Gastrocnemius medialis (tissue), 4 donors: ENCODE results near the gene LY9. TPM values are rescaled to one million over a fixed set of nuclear protein-coding genes. Genes with fewer than 3 reads are reported as not detected.

Source experiments
- ATAC-seq, 2 donors: fragments of 150-250 bp; one replicate each; pipeline ENCODE4 v1.9.1; 2016
- DNase-seq, 2 donors: peaks; one replicate each; pipeline ENCODE4 v3.0.0-alpha.2; 2019
- H3K27ac ChIP-seq, 4 donors: fragments of 200-600 bp; sonication (generic); 1 replicate in 1 of 4; 2 replicates in 3 of 4; pipeline ENCODE4 v1.5.1; 2016 to 2018; ENCODE audit warnings: mild to moderate bottlenecking in 2 of 4, moderate library complexity in 1 of 4
- H3K27me3 ChIP-seq, 3 donors: fragments of 200-600 bp; sonication (generic) in 2 of 3; 1 replicate in 1 of 3; 2 replicates in 2 of 3; pipeline versions ENCODE4 v1.5.1 to v1.6.0; 2016 to 2019; ENCODE audit warnings: mild to moderate bottlenecking in 1 of 3, moderate library complexity in 1 of 3
- H3K36me3 ChIP-seq, 2 donors: fragments of 200-600 bp; sonication (generic) in 1 of 2; one replicate each; pipeline ENCODE4 v1.5.1; 2017 to 2018
- H3K4me1 ChIP-seq, 2 donors: fragments of 200-600 bp; sonication (generic) in 1 of 2; one replicate each; pipeline ENCODE4 v1.5.1; 2016 to 2017; ENCODE audit warnings: mild to moderate bottlenecking in 2 of 2
- H3K4me3 ChIP-seq, 4 donors: fragments of 200-600 bp; sonication (generic) in 3 of 4; 1 replicate in 1 of 4; 2 replicates in 3 of 4; pipeline ENCODE4 v1.5.1; 2016 to 2019; ENCODE audit warnings: mild to moderate bottlenecking in 2 of 4
- H3K9me3 ChIP-seq, 3 donors: fragments of 200-600 bp; sonication (generic) in 2 of 3; 1 replicate in 1 of 3; 2 replicates in 2 of 3; pipeline ENCODE4 v1.5.1; 2016 to 2019
- POLR2A ChIP-seq, 2 donors: fragments of 450-650 bp; IDR thresholded peaks; one replicate each; pipeline ENCODE4 v1.6.1; 2017; ENCODE audit warnings: antibody characterized with exemption in 2 of 2, mild to moderate bottlenecking in 2 of 2, moderate library complexity in 2 of 2
- in situ Hi-C, 4 donors: fragments of 200-750 bp; cut with MboI; loops; one replicate each; pipeline versions ENCODE4 v1.15.0 to v1.8.0; 2017; ENCODE audit warnings: low sequenced_read_pairs in 4 of 4
- intact Hi-C: fragments of 100-400 bp; cut with DNase I; formaldehyde crosslinking; loops from one replicate; pipeline ENCODE4 v1.15.1; 2023; ENCODE audit warnings: low total_unique reads
- total RNA-seq, 4 donors: library from RNA; depleted of rRNA; stranded (reverse); fragments of >200 nt; gene quantifications; one replicate each; pipeline versions ENCODE4 v1.1.0 to v1.2.3, GENCODE V29; 2016
- TF ChIP-seq, protein P1 (sequence below), 5 experiments: fragments of 450-650 bp in 3 of 5; fragments of 200-600 bp in 2 of 5; sonication (generic) in 2 of 5; IDR thresholded peaks in 4 of 5; conservative IDR thresholded peaks in 1 of 5; 1 replicate in 4 of 5; 2 replicates in 1 of 5; pipeline ENCODE4 v1.5.1; 2016 to 2019; ENCODE audit warnings: antibody characterized with exemption in 5 of 5, mild to moderate bottlenecking in 3 of 5, moderate library complexity in 3 of 5

Gene LY9
- total RNA-seq, 4 donors from 2014 or later, result not detected

DNA sequence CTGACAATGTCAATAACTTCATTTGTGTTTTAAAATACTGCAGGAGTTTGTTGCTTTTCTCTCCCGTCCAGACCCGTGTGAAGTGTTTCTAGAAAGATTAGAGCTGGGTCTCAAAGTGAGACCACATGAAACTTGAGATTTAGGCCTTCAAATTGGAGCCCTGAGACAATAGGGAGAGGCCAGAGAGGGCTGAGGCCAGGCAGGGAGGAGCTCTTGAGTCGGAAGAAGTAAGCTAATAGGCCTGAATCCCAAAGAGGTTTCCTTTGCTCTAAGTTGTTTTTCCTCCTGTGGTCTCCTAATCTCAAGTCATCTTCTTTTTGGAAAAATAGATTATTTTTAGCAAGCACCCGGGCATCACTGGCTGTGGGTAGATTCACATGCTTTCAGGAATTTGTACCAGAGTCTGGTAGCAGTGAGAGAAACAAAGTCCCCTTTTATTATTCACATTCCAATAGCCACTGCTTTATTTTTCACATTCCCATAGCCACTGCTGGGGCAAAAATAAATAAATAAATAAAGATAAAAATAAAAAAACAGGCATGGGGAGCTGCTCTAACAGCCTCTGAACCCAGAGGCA lies 41.1 kb downstream of the LY9 start:
- ATAC-seq, result no peak
- no peaks in the 10 kb centered on the region for H3K4me1 ChIP-seq
- intact Hi-C loops, result loop anchor here (10.0 kb wide), 1 partner anchor 258 kb away; the partner anchor contains the start of gene KLHDC9
- no peak for TF ChIP-seq POLR2A (IDR thresholded peaks at IDR 0.05)
- TF ChIP-seq, protein P1, sequence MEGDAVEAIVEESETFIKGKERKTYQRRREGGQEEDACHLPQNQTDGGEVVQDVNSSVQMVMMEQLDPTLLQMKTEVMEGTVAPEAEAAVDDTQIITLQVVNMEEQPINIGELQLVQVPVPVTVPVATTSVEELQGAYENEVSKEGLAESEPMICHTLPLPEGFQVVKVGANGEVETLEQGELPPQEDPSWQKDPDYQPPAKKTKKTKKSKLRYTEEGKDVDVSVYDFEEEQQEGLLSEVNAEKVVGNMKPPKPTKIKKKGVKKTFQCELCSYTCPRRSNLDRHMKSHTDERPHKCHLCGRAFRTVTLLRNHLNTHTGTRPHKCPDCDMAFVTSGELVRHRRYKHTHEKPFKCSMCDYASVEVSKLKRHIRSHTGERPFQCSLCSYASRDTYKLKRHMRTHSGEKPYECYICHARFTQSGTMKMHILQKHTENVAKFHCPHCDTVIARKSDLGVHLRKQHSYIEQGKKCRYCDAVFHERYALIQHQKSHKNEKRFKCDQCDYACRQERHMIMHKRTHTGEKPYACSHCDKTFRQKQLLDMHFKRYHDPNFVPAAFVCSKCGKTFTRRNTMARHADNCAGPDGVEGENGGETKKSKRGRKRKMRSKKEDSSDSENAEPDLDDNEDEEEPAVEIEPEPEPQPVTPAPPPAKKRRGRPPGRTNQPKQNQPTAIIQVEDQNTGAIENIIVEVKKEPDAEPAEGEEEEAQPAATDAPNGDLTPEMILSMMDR (IDR thresholded peaks at IDR 0.05 in 4 of 5, conservative IDR thresholded peaks at IDR 0.05 in 1 of 5), result no peak
- in situ Hi-C loops, result no loop called here
- H3K4me3 ChIP-seq, result no peak overlapping the region
- H3K27ac ChIP-seq, result no peak overlapping the region
- no peaks in the 10 kb centered on the region for H3K27me3 ChIP-seq
- no peaks in the 10 kb centered on the region for H3K36me3 ChIP-seq
- no peaks in the 10 kb centered on the region for H3K9me3 ChIP-seq
- DNase-seq, result no peak

GRCh38 chr1:160837558-160838205 lies 41.7 kb downstream of the LY9 start:
- DNase-seq (peak in 1 of 2 donors; percentile 27), ATAC-seq (no peak)
- intact Hi-C loops, result loop anchor here (10.0 kb wide), 1 partner anchor 257 kb away; the partner anchor contains the start of gene KLHDC9
- in situ Hi-C loops, result no loop called here
- H3K36me3 ChIP-seq, result no peaks in the 10 kb centered on the region
- TF ChIP-seq, protein P1 (IDR thresholded peaks at IDR 0.05 in 4 of 5, conservative IDR thresholded peaks at IDR 0.05 in 1 of 5), result no peak
- no peak for TF ChIP-seq POLR2A (IDR thresholded peaks at IDR 0.05)
- peaks cover 0 to 2% of the 10 kb centered on the region in 2 donors for H3K4me1 ChIP-seq
- no peaks in the 10 kb centered on the region for H3K9me3 ChIP-seq
- H3K27me3 ChIP-seq, result no peaks in the 10 kb centered on the region
- no peak overlapping the region for H3K4me3 ChIP-seq
- no peak overlapping the region for H3K27ac ChIP-seq

DNA sequence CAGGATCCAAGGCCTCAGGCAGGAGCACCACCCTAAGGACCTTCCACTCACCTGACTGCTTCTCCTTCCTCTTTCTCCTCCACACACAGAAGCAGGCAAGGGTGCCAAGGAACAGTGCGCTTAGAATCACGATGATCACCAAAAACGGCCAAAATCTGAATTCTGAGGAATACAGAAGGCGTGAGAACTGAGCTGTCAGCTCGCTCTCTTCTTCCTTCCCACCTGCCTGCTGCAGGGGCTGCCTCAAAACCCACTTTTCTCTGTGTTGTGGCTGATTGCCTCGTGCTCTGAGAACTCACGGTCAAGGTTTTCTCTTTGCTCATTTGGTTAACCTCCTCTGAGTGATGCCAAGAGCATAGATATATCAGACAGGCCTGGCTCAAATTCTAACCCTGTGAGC lies 42.9 kb downstream of the LY9 start:
- in situ Hi-C loops, result no loop called here

DNA sequence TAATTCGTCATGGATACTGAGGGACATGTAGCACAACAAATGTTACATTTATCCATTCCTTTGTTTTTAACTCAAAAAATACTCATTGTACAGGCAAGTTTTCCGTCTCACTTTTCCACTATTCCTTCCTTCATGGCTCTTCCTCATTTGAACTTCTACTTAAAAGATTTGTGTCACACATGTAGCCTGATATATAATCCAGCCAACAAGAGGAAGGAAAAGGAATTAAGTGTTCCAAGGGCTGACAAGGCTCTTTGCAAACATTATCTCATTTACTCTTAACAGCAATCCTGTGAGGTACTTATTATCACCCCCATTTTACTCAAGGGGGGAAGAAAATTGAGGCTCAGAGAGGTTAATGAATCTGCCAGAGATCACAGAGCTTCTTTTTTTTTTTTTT lies 43.8 kb downstream of the LY9 start:
- DNase-seq, result no peak
- intact Hi-C loops, result loop anchor here (10.0 kb wide), 1 partner anchor 255 kb away; the partner anchor contains the start of gene KLHDC9
- no peaks in the 10 kb centered on the region for H3K27me3 ChIP-seq

More for the DNA sequence above, 42.9 kb downstream of the LY9 start:
- Histone ChIP-seq H3K4me3 (no peak overlapping the region), H3K36me3 (no peaks in the 10 kb centered on the region), H3K9me3 (no peaks in the 10 kb centered on the region), H3K27ac (no peak overlapping the region), H3K27me3 (no peaks in the 10 kb centered on the region), H3K4me1 (peaks cover 0 to 8% of the 10 kb centered on the region in 2 donors)
- ATAC-seq, result no peak
- intact Hi-C loops, result loop anchor here (10.0 kb wide), 1 partner anchor 256 kb away; the partner anchor contains the start of gene KLHDC9
- no peak for DNase-seq
- TF ChIP-seq POLR2A (IDR thresholded peaks at IDR 0.05), result no peak
- TF ChIP-seq, protein P1 (IDR thresholded peaks at IDR 0.05 in 4 of 5, conservative IDR thresholded peaks at IDR 0.05 in 1 of 5), result no peak

More for the DNA sequence above, 43.8 kb downstream of the LY9 start:
- in situ Hi-C loops, result no loop called here
- H3K27ac ChIP-seq, result no peak overlapping the region
- no peak for ATAC-seq
- H3K4me3 ChIP-seq, result no peak overlapping the region
- peaks cover 4 to 14% of the 10 kb centered on the region in 2 donors for H3K4me1 ChIP-seq
- H3K9me3 ChIP-seq, result no peaks in the 10 kb centered on the region
- TF ChIP-seq, protein P1 (IDR thresholded peaks at IDR 0.05 in 4 of 5, conservative IDR thresholded peaks at IDR 0.05 in 1 of 5), result no peak
- TF ChIP-seq POLR2A (IDR thresholded peaks at IDR 0.05), result no peak
- H3K36me3 ChIP-seq, result no peaks in the 10 kb centered on the region
